ENCODE measurements around the gene HMGCS1.

HMGCS1 gene

GRCh38 chr5:43354774-43355173, 41.6 kb upstream of the HMGCS1 start:
- H3K36me3 ChIP-seq, result no peaks in the 10 kb centered on the region
- intact Hi-C loops (cut with DNase I; ENCODE audit: low total_unique reads), result no loop called here
- H3K4me1 ChIP-seq, result peaks cover 0 to 24% (median 3%) of the 10 kb centered on the region in 4 donors
- no peak for TF ChIP-seq CTCF (IDR thresholded peaks at IDR 0.05)
- H3K4me3 ChIP-seq, result no peak overlapping the region
- no peaks in the 10 kb centered on the region for H3K9me3 ChIP-seq
- no peak overlapping the region for H3K27ac ChIP-seq
- no peak for DNase-seq
- H3K27me3 ChIP-seq, result no peaks in the 10 kb centered on the region

GRCh38 chr5:43353668-43354067, 40.5 kb upstream of the HMGCS1 start:
- DNase-seq, result no peak
- no peaks in the 10 kb centered on the region for H3K9me3 ChIP-seq
- H3K4me3 ChIP-seq, result no peak overlapping the region
- no peak for TF ChIP-seq CTCF (IDR thresholded peaks at IDR 0.05)
- intact Hi-C loops (cut with DNase I; ENCODE audit: low total_unique reads), result no loop called here
- H3K4me1 ChIP-seq, result peaks cover 0 to 22% (median 3%) of the 10 kb centered on the region in 4 donors
- H3K27ac ChIP-seq, result no peak overlapping the region
- H3K27me3 ChIP-seq, result no peaks in the 10 kb centered on the region
- no peaks in the 10 kb centered on the region for H3K36me3 ChIP-seq

- no peak for TF ChIP-seq CTCF (IDR thresholded peaks at IDR 0.05)
- no peak for DNase-seq
- Histone ChIP-seq H3K27me3 (no peaks in the 10 kb centered on the region), H3K4me3 (no peak overlapping the region), H3K4me1 (peaks cover 0 to 14% (median 1%) of the 10 kb centered on the region in 4 donors), H3K27ac (no peak overlapping the region), H3K36me3 (no peaks in the 10 kb centered on the region), H3K9me3 (no peaks in the 10 kb centered on the region)
- intact Hi-C loops (cut with DNase I; ENCODE audit: low total_unique reads), result no loop called here
These were observed 39.7 kb upstream of the HMGCS1 start for GRCh38 chr5:43352915-43353314.

- Histone ChIP-seq H3K36me3 (no peaks in the 10 kb centered on the region), H3K27me3 (no peaks in the 10 kb centered on the region), H3K27ac (no peak overlapping the region), H3K9me3 (no peaks in the 10 kb centered on the region), H3K4me3 (no peak overlapping the region), H3K4me1 (peaks cover 0 to 6% (median 0%) of the 10 kb centered on the region in 4 donors)
- DNase-seq, result no peak
- TF ChIP-seq CTCF (IDR thresholded peaks at IDR 0.05), result no peak
- intact Hi-C loops (cut with DNase I; ENCODE audit: low total_unique reads), result no loop called here
These were observed 38.9 kb upstream of the HMGCS1 start for GRCh38 chr5:43352131-43352530.

GRCh38 chr5:43348861-43349363, 35.7 kb upstream of the HMGCS1 start:
- no peaks in the 10 kb centered on the region for H3K36me3 ChIP-seq
- no peak for DNase-seq
- H3K4me3 ChIP-seq, result no peak overlapping the region
- TF ChIP-seq CTCF (IDR thresholded peaks at IDR 0.05), result no peak
- H3K4me1 ChIP-seq, result no peaks in the 10 kb centered on the region
- peaks cover 0 to 3% (median 0%) of the 10 kb centered on the region in 3 donors for H3K9me3 ChIP-seq
- no peaks in the 10 kb centered on the region for H3K27me3 ChIP-seq
- intact Hi-C loops (cut with DNase I; ENCODE audit: low total_unique reads), result no loop called here
- H3K27ac ChIP-seq, result no peak overlapping the region

- H3K27ac ChIP-seq, result no peak overlapping the region
- no peak for TF ChIP-seq CTCF (IDR thresholded peaks at IDR 0.05)
- H3K4me1 ChIP-seq, result no peaks in the 10 kb centered on the region
- no peaks in the 10 kb centered on the region for H3K27me3 ChIP-seq
- H3K4me3 ChIP-seq, result no peak overlapping the region
- no peak for DNase-seq
- H3K9me3 ChIP-seq, result peaks cover 0 to 3% (median 0%) of the 10 kb centered on the region in 3 donors
- intact Hi-C loops (cut with DNase I; ENCODE audit: low total_unique reads), result no loop called here
- no peaks in the 10 kb centered on the region for H3K36me3 ChIP-seq
These were observed 35.0 kb upstream of the HMGCS1 start for GRCh38 chr5:43348207-43348606.
